Testis (tissue), 3 donors: Measurements from ENCODE around the gene PHGDH. TPM values are rescaled to one million over a fixed set of nuclear protein-coding genes. Genes with fewer than 3 reads are reported as not detected.

Experiments used
- DNase-seq: peaks from one replicate; pipeline ENCODE4 v3.0.0-alpha.2; 2019
- H3K27ac ChIP-seq, 2 donors: fragments of 200-600 bp; sonication (generic); one replicate each; pipeline ENCODE4 v1.5.1; 2019
- H3K27me3 ChIP-seq: fragments of 200-600 bp; sonication (generic); one replicate; pipeline ENCODE4 v1.5.1; 2019
- H3K36me3 ChIP-seq: fragments of 200-600 bp; sonication (generic); one replicate; pipeline ENCODE4 v1.5.1; 2017; ENCODE audit warnings: low read depth; ENCODE audit errors: missing control alignments
- H3K4me1 ChIP-seq: fragments of 200-600 bp; sonication (generic); one replicate; pipeline ENCODE4 v1.5.1; 2019
- H3K4me3 ChIP-seq, 2 donors: fragments of 200-600 bp; sonication (generic); one replicate each; pipeline ENCODE4 v1.5.1; 2017 to 2019
- H3K9me3 ChIP-seq: fragments of 200-600 bp; sonication (generic); one replicate; pipeline ENCODE4 v1.5.1; 2017
- CTCF ChIP-seq, 3 experiments: fragments of 450-650 bp in 2 of 3; fragments of 200-600 bp in 1 of 3; sonication (generic) in 1 of 3; IDR thresholded peaks; one replicate each; pipeline ENCODE4 v1.5.1; 2016 to 2019; ENCODE audit warnings: antibody characterized with exemption in 3 of 3, mild to moderate bottlenecking in 2 of 3, moderate library complexity in 1 of 3
- POLR2A ChIP-seq: fragments of 450-650 bp; IDR thresholded peaks from one replicate; pipeline ENCODE4 v1.6.1; 2017; ENCODE audit warnings: antibody characterized with exemption, mild to moderate bottlenecking, moderate library complexity
- WGBS, 2 donors: methylation state at CpG; one replicate each; pipeline ENCODE4 v1.1.5; 2018; 5-methylcytosine and 5-hydroxymethylcytosine counted together
- intact Hi-C: fragments of 100-400 bp; cut with DNase I; formaldehyde crosslinking; loops from one replicate; pipeline ENCODE4 v1.15.1; 2023; ENCODE audit warnings: low total_unique reads
- polyA plus RNA-seq: library from polyadenylated mRNA; stranded (reverse); fragments of 350-450 nt; fragmentation: Illumina TruSeq; extraction: RNeasy Lipid Tissue Mini Kit (QIAGEN cat#74804); gene quantifications from one replicate; pipeline ENCODE4 v1.2.3, GENCODE V29; 2014; ENCODE audit warnings: low read depth, low replicate concordance; ENCODE audit not compliant: insufficient read depth
- total RNA-seq, 2 donors: library from RNA; depleted of rRNA; stranded (reverse); fragments of >200 nt; gene quantifications; one replicate each; pipeline ENCODE4 v1.2.3, GENCODE V29; 2016

PHGDH gene
- total and polyA plus RNA-seq, 3 donors from 2014 or later: 85.3 to 161 (median 131) TPM

GRCh38 chr1:119766374-119766794 lies 54.6 kb downstream of the PHGDH start:
- H3K27me3 ChIP-seq: no peaks in the 10 kb centered on the region
- H3K9me3 ChIP-seq: no peaks in the 10 kb centered on the region
- no peak overlapping the region for H3K4me3 ChIP-seq
- TF ChIP-seq CTCF (IDR thresholded peaks at IDR 0.05) (no peak), POLR2A (no peak)
- intact Hi-C loops: no loop called here
- DNase-seq: peak; percentile 69
- H3K36me3 ChIP-seq: no peaks in the 10 kb centered on the region
- peak overlapping the region in 1 of 2 donors; percentile 4 for H3K27ac ChIP-seq
- 25 to 42% methylated on average over 4 of the region's 4 CpGs for WGBS, 2 donors
- H3K4me1 ChIP-seq: peaks cover 6% of the 10 kb centered on the region

- Histone ChIP-seq H3K27ac (no peak overlapping the region), H3K36me3 (no peaks in the 10 kb centered on the region), H3K9me3 (no peaks in the 10 kb centered on the region), H3K4me1 (peaks cover 6% of the 10 kb centered on the region), H3K27me3 (no peaks in the 10 kb centered on the region), H3K4me3 (no peak overlapping the region)
- DNase-seq: no peak
- 74 to 86% methylated on average over 2 of the region's 2 CpGs for WGBS, 2 donors
- intact Hi-C loops: no loop called here
- TF ChIP-seq POLR2A (no peak), CTCF (IDR thresholded peaks at IDR 0.05) (no peak)
These were observed 55.8 kb downstream of the PHGDH start for GRCh38 chr1:119767486-119767885.

- Histone ChIP-seq H3K27ac (no peak within 1 kb of the TSS), H3K4me3 (no peak within 1 kb of the TSS), H3K4me1 (peaks cover 6% of the 10 kb centered on the region), H3K36me3 (no peaks in the 10 kb centered on the region), H3K27me3 (no peaks in the 10 kb centered on the region), H3K9me3 (no peaks in the 10 kb centered on the region)
- TF ChIP-seq POLR2A (no peak), CTCF (IDR thresholded peaks at IDR 0.05) (no peak)
- DNase-seq: no peak
- intact Hi-C loops: no loop called here
- WGBS, 2 donors: 49 to 64% methylated on average over 8 of the region's 8 CpGs
These were observed 57.0 kb downstream of the PHGDH start, which contains the start of gene HMGCS2 for GRCh38 chr1:119768778-119769177. TSS of gene HMGCS2 (minus strand) at chr1:119768905. CDS start at chr1:119768844, 61 bp downstream.

- H3K4me3 ChIP-seq: no peak overlapping the region
- no peak for DNase-seq
- no peaks in the 10 kb centered on the region for H3K27me3 ChIP-seq
- H3K9me3 ChIP-seq: no peaks in the 10 kb centered on the region
- intact Hi-C loops: no loop called here
- no peaks in the 10 kb centered on the region for H3K36me3 ChIP-seq
- no peak for TF ChIP-seq CTCF (IDR thresholded peaks at IDR 0.05)
- no peak for TF ChIP-seq POLR2A
- peaks cover 2% of the 10 kb centered on the region for H3K4me1 ChIP-seq
- no peak overlapping the region for H3K27ac ChIP-seq
- WGBS, 2 donors: 26 to 33% methylated on average over 2 of the region's 2 CpGs
These were observed 59.3 kb downstream of the PHGDH start for GRCh38 chr1:119771016-119771415.

- intact Hi-C loops: no loop called here
- no peak overlapping the region for H3K27ac ChIP-seq
- no peak for DNase-seq
- TF ChIP-seq CTCF (IDR thresholded peaks at IDR 0.05) (no peak), POLR2A (no peak)
- no peaks in the 10 kb centered on the region for H3K4me1 ChIP-seq
- no peaks in the 10 kb centered on the region for H3K9me3 ChIP-seq
- whole genome bisulfite sequencing, 2 donors: 82 to 88% methylated on average over 3 of the region's 3 CpGs
- no peaks in the 10 kb centered on the region for H3K27me3 ChIP-seq
- no peak overlapping the region for H3K4me3 ChIP-seq
- H3K36me3 ChIP-seq: no peaks in the 10 kb centered on the region
These were observed 60.0 kb downstream of the PHGDH start for GRCh38 chr1:119771770-119772169.
